DOHH2 (cell line): ENCODE results near the gene BTBD16.

Source experiments
- H3F3A ChIP-seq: fragments of 200-600 bp; sonication (generic), shearing (Covaris generic); 2 replicates; pipeline ENCODE4 v1.6.0; 2016; ENCODE audit warnings: antibody characterized with exemption, mild to moderate bottlenecking; ENCODE audit not compliant: control insufficient read depth, insufficient read depth
- H3K27ac ChIP-seq: fragments of 200-600 bp; sonication (generic); 2 replicates; pipeline ENCODE4 v1.5.1; 2014; ENCODE audit warnings: low read depth, mild to moderate bottlenecking, low read length, moderate library complexity
- H3K27me3 ChIP-seq: fragments of 200-600 bp; sonication (generic); 2 replicates; pipeline ENCODE4 v1.6.1; 2014; ENCODE audit warnings: mild to moderate bottlenecking, low read length, mixed read lengths; ENCODE audit not compliant: control insufficient read depth
- H3K36me3 ChIP-seq: fragments of 200-600 bp; sonication (generic); 2 replicates; pipeline ENCODE4 v1.6.1; 2014; ENCODE audit warnings: mild to moderate bottlenecking, low read length, moderate library complexity, mixed read lengths; ENCODE audit not compliant: control insufficient read depth
- H3K4me1 ChIP-seq: fragments of 200-600 bp; sonication (generic); 2 replicates; pipeline ENCODE4 v1.6.1; 2014; ENCODE audit warnings: mild to moderate bottlenecking, low read length, mixed read lengths; ENCODE audit not compliant: control insufficient read depth
- H3K4me2 ChIP-seq: fragments of 200-600 bp; sonication (generic); 2 replicates; pipeline ENCODE4 v1.6.0; 2014; ENCODE audit warnings: mild to moderate bottlenecking, low read length, moderate library complexity
- H3K4me3 ChIP-seq: fragments of 200-600 bp; sonication (generic); 2 replicates; pipeline ENCODE4 v1.5.1; 2014; ENCODE audit warnings: mild to moderate bottlenecking, low read length, mixed read lengths
- H3K79me2 ChIP-seq: fragments of 200-600 bp; sonication (generic); 2 replicates; pipeline ENCODE4 v1.6.1; 2014; ENCODE audit warnings: mild to moderate bottlenecking, low read length, mixed read lengths; ENCODE audit not compliant: control insufficient read depth
- H3K9me2 ChIP-seq: fragments of 200-600 bp; sonication (generic); replicated peaks from 2 replicates; pipeline ENCODE4 v1.6.1; 2014; ENCODE audit warnings: mild to moderate bottlenecking, low read length, mixed read lengths; ENCODE audit not compliant: control insufficient read depth
- H3K9me3 ChIP-seq: fragments of 200-600 bp; sonication (generic); 2 replicates; pipeline ENCODE4 v1.6.1; 2014; ENCODE audit warnings: antibody characterized with exemption, low read length, mixed read lengths; ENCODE audit not compliant: control insufficient read depth, insufficient read depth
- H4K20me1 ChIP-seq: fragments of 200-600 bp; sonication (generic); 2 replicates; pipeline ENCODE4 v1.6.0; 2014; ENCODE audit warnings: low read depth, mild to moderate bottlenecking, antibody characterized with exemption, low read length, moderate library complexity; ENCODE audit not compliant: control insufficient read depth, insufficient read depth
- EZH2phosphoT487 ChIP-seq: fragments of 200-600 bp; sonication (generic); IDR thresholded peaks from 2 replicates; pipeline ENCODE4 v1.6.1; 2017; ENCODE audit warnings: borderline replicate concordance, mild to moderate bottlenecking, antibody characterized with exemption, low read length, moderate library complexity, mixed read lengths
- TF ChIP-seq, protein P1 (sequence below): fragments of 200-600 bp; sonication (generic); IDR thresholded peaks from one replicate; pipeline ENCODE4 v1.5.1; 2014; ENCODE audit warnings: antibody characterized with exemption, mild to moderate bottlenecking, low read depth, low read length; ENCODE audit not compliant: poor library complexity, severe bottlenecking

Gene BTBD16

DNA sequence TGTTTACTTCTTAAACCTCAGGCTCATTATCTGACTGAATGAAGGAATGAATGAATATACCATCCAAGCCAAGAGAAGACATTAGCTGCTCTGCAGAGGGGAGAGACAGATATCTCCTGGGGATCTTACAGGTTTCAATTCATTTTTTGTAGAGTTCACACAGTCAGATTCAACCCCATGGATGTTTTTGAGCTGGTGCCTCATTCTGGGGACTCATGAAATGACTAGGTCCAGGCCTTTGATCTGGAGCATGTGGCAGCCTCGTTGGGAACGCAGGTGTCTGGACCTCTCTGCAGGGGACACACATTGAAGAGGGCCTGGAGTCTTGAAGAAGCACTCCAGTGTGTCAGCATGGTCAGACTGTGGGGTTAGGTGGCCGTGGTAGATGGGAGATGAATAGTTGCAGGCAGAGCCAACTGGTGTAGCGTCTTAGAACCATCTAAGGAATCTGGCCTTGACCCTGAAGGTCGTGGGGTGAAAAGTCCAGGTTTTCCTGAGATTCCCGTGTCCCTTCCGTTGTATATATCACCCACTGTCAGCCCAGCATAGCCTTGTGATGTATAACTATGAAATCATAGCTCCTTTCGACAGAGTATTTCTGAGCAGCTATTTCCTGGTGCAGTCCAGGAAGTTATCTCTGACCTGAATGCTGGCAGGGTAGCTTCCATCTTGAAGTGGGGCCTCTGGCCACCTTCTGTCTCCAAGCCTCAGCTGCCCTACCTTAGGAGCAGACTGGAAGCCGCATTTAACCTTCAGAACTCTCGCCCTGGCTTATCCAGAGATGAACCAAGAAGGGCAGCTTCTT lies 22.3 kb downstream of the BTBD16 start:
- no peak overlapping the region for H3K4me3 ChIP-seq
- no peak overlapping the region for H3K4me2 ChIP-seq
- peaks cover 17% of the 10 kb centered on the region for H3K27me3 ChIP-seq
- H3K27ac ChIP-seq, result no peak overlapping the region
- no peaks in the 10 kb centered on the region for H3K9me2 ChIP-seq
- H3K9me3 ChIP-seq, result no peaks in the 10 kb centered on the region
- no peaks in the 10 kb centered on the region for H3K79me2 ChIP-seq
- H4K20me1 ChIP-seq, result no peaks in the 10 kb centered on the region
- H3K4me1 ChIP-seq, result no peaks in the 10 kb centered on the region
- TF ChIP-seq, protein P1, sequence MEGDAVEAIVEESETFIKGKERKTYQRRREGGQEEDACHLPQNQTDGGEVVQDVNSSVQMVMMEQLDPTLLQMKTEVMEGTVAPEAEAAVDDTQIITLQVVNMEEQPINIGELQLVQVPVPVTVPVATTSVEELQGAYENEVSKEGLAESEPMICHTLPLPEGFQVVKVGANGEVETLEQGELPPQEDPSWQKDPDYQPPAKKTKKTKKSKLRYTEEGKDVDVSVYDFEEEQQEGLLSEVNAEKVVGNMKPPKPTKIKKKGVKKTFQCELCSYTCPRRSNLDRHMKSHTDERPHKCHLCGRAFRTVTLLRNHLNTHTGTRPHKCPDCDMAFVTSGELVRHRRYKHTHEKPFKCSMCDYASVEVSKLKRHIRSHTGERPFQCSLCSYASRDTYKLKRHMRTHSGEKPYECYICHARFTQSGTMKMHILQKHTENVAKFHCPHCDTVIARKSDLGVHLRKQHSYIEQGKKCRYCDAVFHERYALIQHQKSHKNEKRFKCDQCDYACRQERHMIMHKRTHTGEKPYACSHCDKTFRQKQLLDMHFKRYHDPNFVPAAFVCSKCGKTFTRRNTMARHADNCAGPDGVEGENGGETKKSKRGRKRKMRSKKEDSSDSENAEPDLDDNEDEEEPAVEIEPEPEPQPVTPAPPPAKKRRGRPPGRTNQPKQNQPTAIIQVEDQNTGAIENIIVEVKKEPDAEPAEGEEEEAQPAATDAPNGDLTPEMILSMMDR, result no peak
- TF ChIP-seq EZH2phosphoT487, result no peak
- H3F3A ChIP-seq, result no peaks in the 10 kb centered on the region
- H3K36me3 ChIP-seq, result no peaks in the 10 kb centered on the region

GRCh38 chr10:122293961-122294380 lies 22.9 kb downstream of the BTBD16 start:
- Histone ChIP-seq H3K4me1 (peaks cover under 1% of the 10 kb centered on the region), H3K4me3 (no peak overlapping the region), H3K4me2 (no peak overlapping the region), H3K27ac (no peak overlapping the region), H3K79me2 (no peaks in the 10 kb centered on the region), H3K36me3 (no peaks in the 10 kb centered on the region), H3F3A (no peaks in the 10 kb centered on the region), H3K27me3 (peaks cover 17% of the 10 kb centered on the region), H3K9me2 (no peaks in the 10 kb centered on the region), H3K9me3 (no peaks in the 10 kb centered on the region), H4K20me1 (no peaks in the 10 kb centered on the region)
- TF ChIP-seq, protein P1, result no peak
- TF ChIP-seq EZH2phosphoT487, result no peak

DNA sequence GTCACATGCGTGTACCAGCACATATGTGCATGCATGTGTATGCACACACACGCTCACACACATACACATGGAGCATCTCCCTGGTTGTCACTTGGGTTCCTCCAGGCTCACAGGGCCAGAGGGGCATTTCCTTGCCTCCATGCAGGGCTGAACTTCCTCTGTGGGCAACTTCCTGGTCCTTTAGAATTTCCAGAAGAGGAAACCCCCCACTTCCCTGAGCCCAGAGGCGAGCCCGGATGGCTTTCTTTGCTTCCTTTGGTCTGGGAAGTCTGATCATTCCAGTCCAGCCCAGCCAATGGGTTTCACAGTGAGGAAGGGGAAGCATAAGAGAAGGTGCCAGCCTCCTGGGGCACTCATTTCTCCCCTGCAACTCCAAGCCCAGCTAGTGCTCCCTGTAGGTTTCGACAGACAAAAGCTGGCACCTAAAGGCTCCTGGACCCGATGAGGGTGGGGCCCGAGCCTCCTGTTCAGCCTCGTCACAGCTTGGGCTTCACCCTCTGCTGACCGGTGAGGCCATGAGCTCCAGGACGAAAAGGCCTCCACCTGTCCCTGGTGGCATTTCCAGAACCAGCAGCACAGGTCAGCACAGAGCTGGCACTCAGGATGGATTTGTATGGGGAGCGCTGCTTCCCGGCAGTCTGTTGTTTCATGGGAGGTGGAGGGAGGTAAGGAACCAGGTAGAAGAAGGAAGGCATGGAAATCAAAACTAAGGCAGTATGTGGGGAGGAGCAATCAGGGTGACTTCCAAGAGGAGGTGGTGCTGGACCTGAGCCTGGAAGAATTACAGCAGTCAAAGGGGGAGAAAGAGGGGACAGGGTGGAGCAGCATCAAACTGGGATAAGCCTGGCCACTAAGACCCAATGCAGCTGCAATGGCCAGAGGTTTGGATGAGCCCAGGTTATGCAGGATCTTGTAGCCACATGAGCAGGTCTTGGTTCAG lies 23.7 kb downstream of the BTBD16 start:
- Histone ChIP-seq H3K36me3 (no peaks in the 10 kb centered on the region), H3K79me2 (no peaks in the 10 kb centered on the region), H3F3A (no peaks in the 10 kb centered on the region), H3K4me3 (no peak overlapping the region), H3K9me3 (no peaks in the 10 kb centered on the region), H3K4me2 (no peak overlapping the region), H4K20me1 (no peaks in the 10 kb centered on the region), H3K4me1 (peaks cover 5% of the 10 kb centered on the region), H3K27me3 (peaks cover 17% of the 10 kb centered on the region), H3K27ac (no peak overlapping the region), H3K9me2 (no peaks in the 10 kb centered on the region)
- TF ChIP-seq, protein P1, result no peak
- TF ChIP-seq EZH2phosphoT487, result no peak
